ENCODE measurements around the gene BBX. TPM values are rescaled to one million over a fixed set of nuclear protein-coding genes. Genes with fewer than 3 reads are reported as not detected.

Gene BBX
- total RNA-seq, 1 donor from 2014 or later: 41.3 TPM

- Histone ChIP-seq H3K36me3 (no peaks in the 10 kb centered on the region), H3K4me3 (no peak overlapping the region), H3K4me1 (peaks cover 5% of the 10 kb centered on the region), H3K27me3 (ENCODE audit: low read depth) (no peaks in the 10 kb centered on the region), H3K9me3 (replicated peaks) (no peaks in the 10 kb centered on the region), H3K27ac (replicated peaks) (no peak overlapping the region)
- no peak for DNase-seq
- intact Hi-C loops (cut with micrococcal nuclease): no loop called here
- TF ChIP-seq, protein P1, sequence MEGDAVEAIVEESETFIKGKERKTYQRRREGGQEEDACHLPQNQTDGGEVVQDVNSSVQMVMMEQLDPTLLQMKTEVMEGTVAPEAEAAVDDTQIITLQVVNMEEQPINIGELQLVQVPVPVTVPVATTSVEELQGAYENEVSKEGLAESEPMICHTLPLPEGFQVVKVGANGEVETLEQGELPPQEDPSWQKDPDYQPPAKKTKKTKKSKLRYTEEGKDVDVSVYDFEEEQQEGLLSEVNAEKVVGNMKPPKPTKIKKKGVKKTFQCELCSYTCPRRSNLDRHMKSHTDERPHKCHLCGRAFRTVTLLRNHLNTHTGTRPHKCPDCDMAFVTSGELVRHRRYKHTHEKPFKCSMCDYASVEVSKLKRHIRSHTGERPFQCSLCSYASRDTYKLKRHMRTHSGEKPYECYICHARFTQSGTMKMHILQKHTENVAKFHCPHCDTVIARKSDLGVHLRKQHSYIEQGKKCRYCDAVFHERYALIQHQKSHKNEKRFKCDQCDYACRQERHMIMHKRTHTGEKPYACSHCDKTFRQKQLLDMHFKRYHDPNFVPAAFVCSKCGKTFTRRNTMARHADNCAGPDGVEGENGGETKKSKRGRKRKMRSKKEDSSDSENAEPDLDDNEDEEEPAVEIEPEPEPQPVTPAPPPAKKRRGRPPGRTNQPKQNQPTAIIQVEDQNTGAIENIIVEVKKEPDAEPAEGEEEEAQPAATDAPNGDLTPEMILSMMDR (IDR thresholded peaks at IDR 0.05; ENCODE audit: borderline replicate concordance): no peak
These were observed 233.9 kb downstream of the BBX start for GRCh38 chr3:107756649-107757048.

DNA sequence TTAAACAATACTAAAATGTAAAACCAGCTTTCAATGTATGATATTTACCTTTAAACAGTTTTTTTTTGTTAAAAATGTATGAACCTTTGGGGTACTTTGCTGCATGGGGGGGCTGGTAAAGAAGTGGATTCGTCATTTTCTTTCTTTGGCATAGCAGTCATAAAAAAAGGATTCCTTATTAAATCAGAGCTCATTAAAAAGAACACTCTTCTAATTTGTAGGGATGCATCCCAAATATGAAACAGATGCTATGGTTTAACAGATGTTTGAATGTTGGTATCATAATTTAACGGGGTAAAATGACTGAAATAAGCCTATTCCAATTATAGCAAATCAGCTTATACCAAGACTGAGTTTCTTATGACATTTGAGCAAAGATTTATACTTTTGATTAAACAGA, 234.4 kb downstream of the BBX start:
- no peak for DNase-seq
- Histone ChIP-seq H3K36me3 (no peaks in the 10 kb centered on the region), H3K4me3 (no peak overlapping the region), H3K27ac (replicated peaks) (no peak overlapping the region), H3K4me1 (peaks cover 5% of the 10 kb centered on the region), H3K27me3 (ENCODE audit: low read depth) (no peaks in the 10 kb centered on the region), H3K9me3 (replicated peaks) (no peaks in the 10 kb centered on the region)
- TF ChIP-seq, protein P1 (IDR thresholded peaks at IDR 0.05; ENCODE audit: borderline replicate concordance): no peak
- intact Hi-C loops (cut with micrococcal nuclease): no loop called here

DNA sequence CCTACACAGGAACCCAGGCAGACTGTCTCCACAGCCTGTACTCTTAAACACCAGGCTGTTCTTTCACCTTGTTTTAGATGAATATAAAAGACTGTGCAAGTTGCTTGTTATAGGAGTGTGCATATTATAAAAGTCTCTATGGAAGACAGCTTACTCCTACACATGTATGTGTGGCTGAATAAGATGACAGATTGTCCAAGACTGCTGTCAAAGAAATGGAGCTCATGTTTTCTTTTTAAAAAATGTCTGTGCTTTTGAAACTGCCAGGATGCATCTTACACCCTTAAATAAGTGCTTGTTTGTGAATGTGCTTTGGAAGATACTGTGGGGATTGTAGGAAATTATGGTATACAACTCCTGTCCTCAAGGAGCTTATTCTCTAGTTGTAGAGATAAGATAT, 237.4 kb downstream of the BBX start:
- TF ChIP-seq, protein P1 (IDR thresholded peaks at IDR 0.05; ENCODE audit: borderline replicate concordance): no peak
- Histone ChIP-seq H3K4me3 (no peak overlapping the region), H3K27ac (replicated peaks) (no peak overlapping the region), H3K9me3 (replicated peaks) (no peaks in the 10 kb centered on the region), H3K36me3 (no peaks in the 10 kb centered on the region), H3K4me1 (peaks cover 5% of the 10 kb centered on the region), H3K27me3 (ENCODE audit: low read depth) (no peaks in the 10 kb centered on the region)
- no peak for DNase-seq
- intact Hi-C loops (cut with micrococcal nuclease): no loop called here

GRCh38 chr3:107761391-107761790, 238.6 kb downstream of the BBX start:
- no peaks in the 10 kb centered on the region for H3K9me3 ChIP-seq (replicated peaks)
- no peak overlapping the region for H3K27ac ChIP-seq (replicated peaks)
- H3K4me1 ChIP-seq: peaks cover 5% of the 10 kb centered on the region
- H3K4me3 ChIP-seq: no peak overlapping the region
- DNase-seq: no peak
- TF ChIP-seq, protein P1 (IDR thresholded peaks at IDR 0.05; ENCODE audit: borderline replicate concordance): no peak
- no peaks in the 10 kb centered on the region for H3K27me3 ChIP-seq (ENCODE audit: low read depth)
- intact Hi-C loops (cut with micrococcal nuclease): no loop called here
- H3K36me3 ChIP-seq: peaks cover 3% of the 10 kb centered on the region

- H3K36me3 ChIP-seq: peaks cover 3% of the 10 kb centered on the region
- intact Hi-C loops (cut with micrococcal nuclease): no loop called here
- no peak for DNase-seq
- H3K27ac ChIP-seq (replicated peaks): no peak overlapping the region
- peaks cover 4% of the 10 kb centered on the region for H3K9me3 ChIP-seq (replicated peaks)
- TF ChIP-seq, protein P1 (IDR thresholded peaks at IDR 0.05; ENCODE audit: borderline replicate concordance): no peak
- H3K27me3 ChIP-seq (ENCODE audit: low read depth): no peaks in the 10 kb centered on the region
- H3K4me3 ChIP-seq: no peak overlapping the region
- no peaks in the 10 kb centered on the region for H3K4me1 ChIP-seq
These were observed 242.8 kb downstream of the BBX start for GRCh38 chr3:107765524-107765923.

All from left ventricle myocardium inferior (tissue), 1 donor.